GF-D8 (cell line): ENCODE results near the gene ANKRD11.
"Not testable (repeated sequence)": the region's sequence is repeated elsewhere in the genome, so short reads cannot be mapped to it uniquely, and the experiment has no call there.

Experiments used
- DNase-seq: peaks from one replicate; lab custom pipeline; 2025; lab: John Stamatoyannopoulos, UW

The ANKRD11 gene

DNA sequence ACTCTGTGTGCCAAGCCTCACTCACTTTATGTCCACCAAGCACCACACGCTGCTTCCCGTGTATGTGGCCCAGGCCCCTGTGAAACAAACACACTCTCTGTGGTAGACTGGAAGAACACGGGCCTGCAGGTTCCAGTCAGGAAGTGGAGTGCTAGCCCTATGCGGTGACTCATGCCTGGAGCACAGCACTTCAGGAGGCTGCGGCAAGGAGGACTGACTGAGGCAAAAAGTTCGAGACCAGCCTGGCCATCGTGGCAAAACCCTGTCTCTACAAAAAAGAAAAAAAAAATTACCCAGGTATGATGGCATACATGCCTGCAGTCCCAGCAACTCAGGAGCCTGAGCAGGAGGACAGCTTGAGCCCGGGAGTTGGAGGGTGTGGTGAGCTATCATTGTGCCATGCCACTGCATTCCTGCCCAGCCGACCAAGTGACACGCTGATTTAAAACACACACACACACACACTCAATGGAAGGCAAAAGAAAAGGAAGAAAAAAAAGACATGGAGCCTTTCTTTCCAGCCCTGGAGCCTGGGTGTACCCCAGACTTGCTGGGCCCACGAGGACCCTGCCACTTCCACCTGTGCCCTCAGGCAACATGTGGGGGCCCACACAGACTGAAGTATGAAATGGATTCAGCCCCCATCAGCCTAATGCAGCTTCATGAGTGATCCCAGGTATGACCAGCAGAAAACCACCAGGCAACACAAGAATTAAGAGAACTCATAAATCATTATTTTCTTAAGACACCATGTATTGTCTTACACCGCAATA, 126.6 kb downstream of the ANKRD11 start:
- DNase-seq: peak; percentile 44

DNA sequence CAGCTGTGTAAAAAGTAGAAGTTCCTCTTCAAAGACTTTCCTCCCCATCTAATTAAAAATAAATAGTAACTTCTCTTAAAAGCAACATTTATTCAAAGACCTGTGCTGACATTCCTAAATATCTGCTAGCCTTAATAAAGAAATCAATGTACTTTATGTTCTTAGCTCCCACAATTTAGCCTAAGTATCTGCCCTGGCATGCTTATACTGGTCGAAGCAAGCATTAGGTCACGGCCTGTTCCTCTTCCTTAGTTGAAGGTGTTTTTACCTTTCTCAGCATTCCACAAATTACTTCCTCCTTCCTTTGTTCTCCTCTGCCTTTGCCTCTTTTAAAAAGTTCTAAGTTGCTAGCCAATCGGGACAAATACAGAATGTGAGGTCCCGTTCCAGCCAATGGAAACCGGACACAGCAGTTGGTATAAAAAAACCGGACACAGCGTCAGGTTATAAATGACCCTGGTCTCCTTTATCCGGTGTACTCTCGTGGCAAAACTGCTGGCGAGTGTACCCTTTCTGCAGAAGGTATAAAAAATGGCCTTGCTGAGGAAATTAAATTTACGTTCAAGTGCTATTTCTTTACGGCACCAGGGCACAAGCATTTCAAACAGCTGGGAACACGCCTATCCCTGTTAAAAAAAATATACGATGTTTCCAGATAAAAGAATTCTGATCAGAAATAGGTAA, 127.7 kb downstream of the ANKRD11 start:
- DNase-seq: not testable (repeated sequence)

DNA sequence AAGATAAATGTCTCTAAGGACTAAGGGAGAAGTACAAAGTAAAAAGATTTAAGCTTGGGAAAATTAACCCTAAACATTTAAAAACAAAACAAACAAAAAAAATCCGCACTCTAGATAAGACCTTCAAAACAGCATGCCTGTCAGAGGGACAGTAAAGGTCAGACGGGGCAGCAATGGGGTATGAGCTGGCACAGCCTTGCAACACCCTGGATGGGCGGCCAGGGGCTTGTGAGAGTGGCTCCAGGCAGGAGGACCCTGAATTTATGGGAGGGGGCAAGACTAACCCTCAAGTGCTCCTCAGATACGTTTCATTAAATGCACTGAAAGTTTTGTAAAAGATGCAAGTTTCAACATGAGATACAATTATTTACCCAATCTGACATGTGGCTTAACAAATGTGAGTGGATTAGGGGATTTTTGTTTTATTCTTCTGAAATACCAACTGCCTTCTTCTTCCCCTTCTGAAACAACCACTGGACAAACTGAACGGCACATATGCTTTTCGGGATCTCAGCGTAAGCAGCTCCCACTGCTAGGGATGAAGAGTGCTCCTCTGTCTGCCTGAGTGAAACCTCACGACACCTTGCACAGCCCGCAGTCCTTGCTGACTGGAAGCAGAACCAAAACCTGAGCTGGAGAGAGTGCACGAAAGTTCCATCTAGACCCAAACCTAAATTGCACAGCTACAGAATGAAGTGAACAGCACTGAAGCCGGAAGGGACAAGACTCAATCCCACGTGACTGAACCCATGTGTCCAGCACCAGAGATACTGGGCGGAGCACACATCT, 128.4 kb downstream of the ANKRD11 start:
- no peak for DNase-seq

DNA sequence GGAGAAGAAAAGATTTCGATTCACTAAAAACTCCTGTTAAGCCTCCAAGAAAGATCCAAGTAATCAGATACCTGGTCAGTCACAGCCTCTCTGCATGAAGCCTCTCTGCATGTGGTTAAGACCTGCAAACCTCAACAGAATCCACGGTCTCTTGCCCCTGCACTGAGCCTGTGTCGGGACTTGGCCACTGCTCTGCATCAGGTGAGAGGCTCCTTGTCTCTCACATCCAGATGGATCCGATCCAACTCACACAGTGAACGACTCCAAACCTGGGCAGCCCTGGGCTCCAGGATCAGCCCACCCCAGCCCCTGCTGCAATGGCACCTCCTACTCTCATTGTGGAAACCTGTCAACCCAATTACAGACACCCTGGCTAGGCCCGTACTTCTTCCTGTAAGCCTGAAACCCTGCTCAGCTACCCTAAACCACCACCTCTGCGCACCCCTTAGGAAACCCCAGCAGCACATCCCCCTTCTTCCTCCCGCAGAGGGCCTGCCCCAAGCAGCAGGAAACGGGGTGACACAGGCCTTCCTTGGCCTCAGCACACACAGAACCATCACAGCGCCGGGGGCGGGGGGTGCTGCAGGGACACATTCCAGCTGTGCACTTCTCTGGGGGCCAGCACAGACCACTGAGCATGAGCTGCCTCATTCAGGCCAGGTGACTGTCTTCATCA, 129.5 kb downstream of the ANKRD11 start:
- DNase-seq: peak; percentile 67

DNA sequence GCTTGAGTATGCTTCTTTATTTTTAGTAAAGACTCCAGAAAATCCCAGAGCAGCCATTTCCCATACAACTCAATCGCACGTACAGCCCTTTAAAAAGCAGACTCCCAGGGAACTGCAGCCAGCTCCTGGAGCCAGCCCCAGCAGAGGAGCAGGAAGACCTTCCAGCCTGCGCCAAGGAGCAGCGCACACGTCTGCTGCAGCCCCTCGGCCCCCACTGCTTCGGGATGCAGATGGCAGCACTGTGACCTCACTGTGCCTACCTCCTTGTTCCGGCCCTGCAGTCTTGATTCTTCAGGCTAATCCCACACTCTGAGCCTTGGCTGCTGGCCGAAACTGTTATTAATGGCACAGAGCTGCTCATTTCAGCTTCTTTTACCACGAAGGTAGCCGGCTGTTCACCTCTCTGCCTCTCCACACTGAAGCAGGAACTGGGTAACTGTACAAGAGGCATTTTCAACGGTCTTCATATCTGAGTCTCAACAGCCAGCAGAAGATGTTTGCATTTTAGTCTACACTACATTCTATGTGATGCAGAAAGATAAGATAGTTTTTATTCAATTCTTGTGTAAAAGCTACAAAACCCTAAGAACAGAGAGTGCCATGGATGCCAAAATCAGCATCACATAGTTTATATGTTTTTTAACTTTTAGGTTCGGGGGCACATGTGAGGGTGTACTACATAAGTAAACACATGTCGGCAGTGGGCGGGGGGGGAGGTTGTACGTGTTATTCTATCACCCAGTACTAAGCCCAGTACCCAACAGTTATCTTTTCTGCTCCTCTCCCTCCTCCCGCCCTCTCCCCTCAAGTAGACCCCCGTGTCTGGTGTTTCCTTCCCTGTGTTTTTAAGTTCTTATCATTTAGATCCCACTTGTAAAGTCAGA, 130.9 kb downstream of the ANKRD11 start:
- DNase-seq: no peak

DNA sequence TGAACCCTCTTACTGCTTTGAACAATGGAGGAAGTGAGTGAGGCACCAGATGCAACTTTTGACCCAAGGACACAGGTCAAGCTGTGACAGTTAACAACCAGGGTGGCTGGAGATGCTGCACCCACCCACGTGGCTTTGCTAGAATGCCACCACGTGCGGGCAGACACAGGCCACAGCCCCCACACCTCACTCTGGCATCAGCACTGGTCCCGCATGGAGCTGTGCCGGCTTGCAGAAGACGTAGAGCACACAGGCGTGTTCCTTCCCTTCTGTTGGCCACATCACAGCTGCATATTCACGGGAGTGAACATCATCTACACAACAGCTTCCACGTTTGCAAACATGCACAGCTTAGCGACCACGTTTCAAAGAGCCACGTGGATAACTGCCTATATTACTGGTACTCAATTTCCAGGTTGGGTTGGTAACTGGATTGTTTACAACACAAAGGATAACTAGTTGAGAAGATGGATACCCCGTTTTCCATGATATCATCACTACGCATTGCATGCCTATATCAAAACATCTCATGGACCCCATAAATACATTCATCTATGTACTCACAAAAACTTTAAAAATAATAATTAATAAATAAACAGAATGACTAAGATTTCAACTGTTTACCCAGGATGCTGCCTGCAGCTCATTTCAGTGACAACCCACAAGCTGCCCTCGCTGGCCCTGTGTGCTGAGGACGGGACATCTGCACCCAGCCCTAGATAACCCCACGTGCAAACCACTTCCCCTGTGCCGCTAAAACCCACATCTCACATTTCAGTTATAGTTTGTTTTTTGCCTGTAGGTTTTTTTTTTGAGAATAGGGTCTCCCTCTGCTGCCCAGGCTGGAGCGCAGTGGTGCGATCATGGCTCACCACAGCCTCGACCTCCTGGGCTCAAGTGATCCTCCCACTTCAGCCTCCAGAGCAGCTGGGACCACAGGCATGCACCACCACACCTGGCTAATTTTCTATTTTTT, 132.0 kb downstream of the ANKRD11 start:
- peak; percentile 48 for DNase-seq

DNA sequence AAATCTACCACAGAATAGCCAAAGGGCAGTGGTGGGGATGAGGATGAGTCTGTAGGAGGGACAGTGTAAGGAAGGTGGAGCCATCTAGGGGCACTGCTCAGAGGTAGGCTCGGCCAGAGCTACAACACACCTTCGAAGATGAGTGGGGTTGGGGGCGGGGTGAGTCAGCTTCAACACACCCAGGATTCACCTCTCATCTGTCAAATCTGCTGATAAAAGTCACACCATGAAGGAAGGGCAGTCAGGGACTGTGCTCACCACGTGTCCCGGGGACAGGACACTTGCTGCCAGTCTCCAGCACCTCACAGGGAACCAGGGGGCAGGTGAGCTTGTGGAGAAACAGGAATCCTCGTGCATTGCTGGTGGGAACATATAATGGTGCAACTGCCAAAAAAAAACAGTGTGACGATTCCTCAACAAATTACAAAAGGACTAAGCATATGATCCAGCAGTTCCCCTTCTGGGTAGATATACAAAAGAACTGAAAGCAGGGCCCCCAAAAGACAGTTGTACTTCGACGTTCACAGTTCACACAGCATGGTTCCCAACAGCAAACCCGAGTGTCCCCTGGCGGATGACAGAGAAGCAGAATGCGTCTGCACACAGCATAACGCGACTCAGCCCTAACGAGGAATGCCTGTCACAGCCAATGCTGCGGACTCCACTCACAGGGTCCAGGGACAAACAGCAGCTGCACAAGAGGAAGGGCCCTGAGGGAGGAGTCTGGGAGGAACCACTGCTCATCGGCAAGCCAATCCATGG, 133.1 kb downstream of the ANKRD11 start:
- no peak for DNase-seq

DNA sequence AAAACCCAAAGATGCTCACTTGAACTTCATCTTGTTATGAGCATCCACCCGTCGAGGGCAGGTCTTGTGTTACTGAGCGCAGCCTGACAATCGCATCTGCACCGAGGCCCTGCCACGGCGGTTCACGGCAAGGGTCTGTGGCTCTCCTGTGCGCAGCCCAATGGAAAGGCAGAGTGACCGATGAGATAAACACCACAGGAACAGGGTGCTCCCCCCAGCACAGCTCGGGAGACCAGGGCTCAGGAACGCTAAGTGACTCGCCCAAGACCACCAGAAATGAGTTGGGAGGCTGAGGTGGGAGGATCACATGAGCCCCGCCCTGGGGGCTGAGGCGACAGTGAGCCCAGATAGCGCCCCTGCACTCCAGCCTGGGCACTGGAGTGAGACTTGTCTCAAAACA, 134.7 kb downstream of the ANKRD11 start:
- no peak for DNase-seq

DNA sequence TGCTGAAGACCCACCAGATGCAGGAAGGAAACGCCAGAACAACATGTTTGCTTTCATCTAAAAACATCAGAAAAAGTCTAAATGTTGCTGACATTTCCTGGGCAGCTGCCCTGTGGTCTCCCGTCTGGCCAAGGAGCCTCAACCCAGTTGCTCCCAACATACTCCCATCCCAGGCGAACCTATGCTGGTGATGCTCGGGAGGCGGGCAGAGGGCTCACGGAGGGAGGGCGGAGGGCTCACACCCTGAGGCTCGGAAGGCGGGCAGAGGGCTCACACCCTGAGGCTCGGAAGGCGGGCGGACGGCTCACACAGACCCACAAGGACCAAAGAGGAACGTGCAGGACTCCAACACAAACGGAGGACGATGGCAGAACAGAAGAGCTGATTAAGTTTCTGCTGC, 135.4 kb downstream of the ANKRD11 start:
- DNase-seq: no peak

DNA sequence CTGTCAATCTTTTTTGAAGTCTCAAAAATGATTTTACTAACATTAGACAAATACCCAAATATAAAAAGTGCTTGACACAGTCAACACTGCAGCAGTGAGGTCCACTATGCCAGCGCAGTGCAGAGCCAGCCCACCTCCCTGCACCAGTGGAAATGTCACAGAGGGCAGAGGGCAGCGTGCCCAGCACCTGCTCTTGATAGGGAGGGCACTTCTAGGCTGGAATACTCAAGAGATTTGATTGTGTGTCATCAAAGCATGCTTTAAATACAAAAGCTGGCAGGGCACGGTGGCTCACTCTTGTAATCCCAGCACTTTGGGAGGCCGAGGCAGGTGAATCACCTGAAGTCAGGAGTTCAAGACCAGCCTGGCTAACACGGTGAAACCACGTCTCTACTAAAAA, 136.0 kb downstream of the ANKRD11 start:
- no peak for DNase-seq

DNA sequence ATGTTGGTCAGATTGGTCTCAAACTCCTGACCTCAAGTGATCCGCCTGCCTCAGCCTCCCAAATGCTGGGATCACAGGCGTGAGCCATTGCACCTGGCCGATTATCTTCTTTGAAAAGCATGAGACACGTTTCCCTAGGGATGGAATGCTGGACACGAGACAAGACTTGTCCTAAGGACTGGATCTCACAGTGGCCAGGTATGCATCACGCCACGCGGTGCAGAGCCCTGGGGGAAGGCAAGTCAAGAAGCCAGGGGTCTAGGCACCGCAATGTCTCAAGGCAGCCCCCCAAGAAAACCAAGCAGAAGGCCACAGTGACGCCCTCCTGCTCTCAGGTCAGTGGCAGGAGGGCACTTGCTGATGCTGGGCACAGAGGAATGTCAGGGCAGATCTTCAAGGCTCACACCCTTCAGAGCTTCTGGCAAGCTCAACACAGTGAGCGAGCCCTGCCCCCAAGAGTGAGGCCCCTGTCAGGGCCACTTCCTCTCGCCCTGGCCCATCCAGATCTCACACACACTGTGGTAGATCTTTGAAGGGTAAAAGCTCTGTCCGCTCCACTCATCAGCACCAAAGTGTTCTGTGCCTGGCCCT, 138.2 kb downstream of the ANKRD11 start:
- DNase-seq: no peak

DNA sequence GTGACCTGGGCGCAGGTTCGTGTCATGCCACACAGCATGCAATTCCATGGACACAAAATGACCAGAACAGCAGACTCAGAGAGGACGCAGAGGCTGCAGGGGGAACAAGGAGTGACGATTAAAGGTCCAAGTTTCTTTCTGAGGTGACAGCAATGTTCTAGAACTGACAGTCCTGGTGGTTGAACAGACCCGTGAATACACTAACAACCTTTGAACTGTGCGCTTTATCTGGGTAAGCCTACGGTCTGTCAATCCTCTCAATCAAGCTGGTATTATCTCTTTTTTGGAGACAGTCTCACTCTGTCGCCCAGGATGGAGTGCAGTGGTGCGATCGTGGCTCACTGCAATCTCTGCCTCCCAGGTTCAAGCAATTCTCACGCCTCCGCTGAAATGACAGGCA, 138.7 kb downstream of the ANKRD11 start:
- no peak for DNase-seq

DNA sequence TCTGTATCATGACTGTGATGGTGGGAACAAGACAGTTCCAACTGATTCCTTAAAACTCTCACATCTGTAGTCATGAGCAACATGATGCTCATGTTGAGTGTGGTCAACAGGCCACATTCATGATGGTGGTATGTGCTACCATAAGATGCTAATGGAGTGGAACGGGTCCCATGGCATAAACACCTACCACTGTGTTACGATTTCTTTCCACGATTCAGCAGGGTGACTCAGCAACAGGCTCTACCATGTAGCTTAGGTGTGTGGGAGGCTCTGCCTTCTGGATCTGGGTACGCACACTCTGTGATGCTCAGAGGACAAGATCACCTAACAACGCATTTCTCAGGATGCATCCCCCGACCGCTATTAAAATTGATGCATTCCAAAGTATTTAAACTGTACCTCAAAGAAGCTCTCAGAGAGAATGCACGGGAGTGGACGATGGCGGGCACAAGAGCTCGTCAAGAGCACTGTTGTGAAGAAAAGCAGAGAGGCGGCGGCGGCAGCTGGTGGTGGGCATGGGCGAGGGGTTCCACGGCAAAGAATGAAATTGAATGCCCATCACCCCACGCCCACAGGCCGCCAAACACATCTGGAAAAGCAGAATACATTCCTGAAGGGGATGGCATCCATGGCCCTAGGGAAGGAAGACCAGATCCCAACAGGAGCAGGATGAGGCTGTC, 139.5 kb downstream of the ANKRD11 start:
- no peak for DNase-seq

DNA sequence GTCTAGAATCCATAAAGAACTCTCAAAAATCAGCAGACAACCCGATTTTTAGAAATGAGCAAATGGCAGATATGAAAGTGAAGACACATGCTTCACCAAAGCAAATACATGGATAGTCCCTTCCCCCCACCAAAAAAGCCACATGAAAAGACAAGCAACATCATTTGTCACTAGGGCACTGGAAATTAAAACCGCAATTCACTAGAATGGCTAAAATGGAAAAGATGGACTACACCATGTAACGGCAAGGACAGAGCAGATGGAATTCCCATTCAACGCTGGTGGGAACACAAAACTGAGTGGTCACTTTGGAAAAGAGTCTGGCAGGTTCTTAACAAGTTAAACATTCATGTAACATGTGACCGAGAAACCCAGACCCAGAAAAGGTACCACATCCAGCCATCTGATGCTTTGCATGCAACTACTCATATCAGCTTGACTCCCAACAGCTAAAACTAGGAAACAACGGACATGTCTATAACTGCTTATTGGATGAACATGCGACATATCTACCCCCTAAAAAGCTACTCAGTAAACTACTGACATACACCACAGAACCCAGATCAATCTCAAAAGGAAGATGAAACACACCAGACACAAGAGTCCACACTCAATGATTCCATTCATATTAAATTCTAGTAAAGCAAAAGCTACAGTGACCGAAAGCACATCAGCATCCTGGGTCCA, 140.3 kb downstream of the ANKRD11 start:
- DNase-seq: no peak

DNA sequence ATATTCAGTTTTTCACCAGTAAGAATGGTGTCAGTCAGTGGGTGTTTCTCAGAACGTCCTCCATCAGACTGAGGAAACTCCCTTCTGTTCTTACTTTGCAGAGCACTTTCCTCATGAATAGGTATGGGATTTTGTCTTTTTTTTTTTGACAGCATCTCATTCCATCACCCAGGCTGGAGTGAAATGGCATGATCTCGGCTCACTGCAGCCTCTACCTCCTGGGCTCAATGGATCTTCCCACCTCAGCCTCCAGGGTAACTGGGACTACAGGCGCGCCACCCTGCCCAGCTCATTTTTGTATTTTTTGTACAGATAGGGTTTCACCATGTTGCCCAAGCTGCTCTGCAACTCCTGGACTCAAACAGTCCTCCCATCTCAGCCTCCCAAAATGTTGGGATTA, 142.6 kb downstream of the ANKRD11 start:
- DNase-seq: no peak

DNA sequence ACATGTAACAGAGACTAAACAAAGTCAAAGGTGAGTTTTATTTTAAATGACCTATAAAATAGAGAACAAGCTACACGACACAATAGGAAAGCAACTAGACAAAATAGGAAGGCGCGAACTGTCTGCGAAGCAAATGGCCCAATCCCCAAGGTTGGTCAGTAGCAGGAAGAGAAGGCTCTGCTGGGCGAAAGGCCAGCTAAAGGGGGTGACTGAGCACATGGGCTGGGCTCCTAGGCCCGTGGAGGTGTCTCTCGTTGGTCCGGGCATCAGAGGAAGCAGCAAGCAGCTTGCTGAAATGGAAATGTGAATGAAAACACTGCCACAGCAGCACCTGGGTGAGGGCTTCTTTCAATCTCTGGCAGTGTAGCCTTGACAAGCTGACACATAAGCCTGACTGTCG, 143.5 kb downstream of the ANKRD11 start:
- DNase-seq: no peak

DNA sequence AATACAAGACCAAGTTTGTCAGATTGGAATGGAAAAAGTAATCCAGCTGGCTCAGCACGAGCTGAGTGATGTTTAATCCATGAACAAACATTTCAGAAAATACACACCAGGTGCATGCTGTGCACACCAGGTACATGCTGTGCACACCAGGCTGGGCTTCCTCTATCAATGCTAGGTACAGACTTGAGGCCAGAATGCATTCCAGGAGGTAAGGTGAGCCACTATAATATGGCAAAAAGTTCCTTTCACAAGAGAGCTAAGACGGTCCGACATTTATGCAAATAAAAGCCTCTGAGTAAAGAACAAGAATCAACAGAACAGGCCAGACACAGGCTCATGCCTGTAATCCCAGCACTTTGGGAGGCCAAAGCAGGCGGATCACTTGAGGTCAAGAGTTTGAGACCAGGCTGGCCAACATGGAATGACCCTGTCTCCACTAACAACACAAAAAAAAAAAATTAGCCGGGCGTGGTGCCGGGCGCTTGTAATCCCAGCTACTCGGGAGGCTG, 144.7 kb downstream of the ANKRD11 start:
- DNase-seq: no peak
